Coronary artery (tissue), 2 donors: ENCODE data around the gene DOCK10.

ENCODE experiments used
- DNase-seq: peaks from one replicate; pipeline ENCODE4 v3.0.0-alpha.2; 2017; ENCODE audit warnings: low spot score
- H3K27ac ChIP-seq, 2 donors: fragments of 200-600 bp; sonication (generic); one replicate each; pipeline ENCODE4 v1.5.1; 2016 to 2019
- H3K4me3 ChIP-seq: fragments of 200-600 bp; sonication (generic); 2 replicates; pipeline ENCODE4 v1.5.1; 2016; ENCODE audit warnings: mild to moderate bottlenecking, moderate library complexity
- CTCF ChIP-seq: fragments of 200-600 bp; sonication (generic); IDR thresholded peaks from one replicate; pipeline ENCODE4 v1.5.1; 2019; ENCODE audit warnings: antibody characterized with exemption

DOCK10 gene

DNA sequence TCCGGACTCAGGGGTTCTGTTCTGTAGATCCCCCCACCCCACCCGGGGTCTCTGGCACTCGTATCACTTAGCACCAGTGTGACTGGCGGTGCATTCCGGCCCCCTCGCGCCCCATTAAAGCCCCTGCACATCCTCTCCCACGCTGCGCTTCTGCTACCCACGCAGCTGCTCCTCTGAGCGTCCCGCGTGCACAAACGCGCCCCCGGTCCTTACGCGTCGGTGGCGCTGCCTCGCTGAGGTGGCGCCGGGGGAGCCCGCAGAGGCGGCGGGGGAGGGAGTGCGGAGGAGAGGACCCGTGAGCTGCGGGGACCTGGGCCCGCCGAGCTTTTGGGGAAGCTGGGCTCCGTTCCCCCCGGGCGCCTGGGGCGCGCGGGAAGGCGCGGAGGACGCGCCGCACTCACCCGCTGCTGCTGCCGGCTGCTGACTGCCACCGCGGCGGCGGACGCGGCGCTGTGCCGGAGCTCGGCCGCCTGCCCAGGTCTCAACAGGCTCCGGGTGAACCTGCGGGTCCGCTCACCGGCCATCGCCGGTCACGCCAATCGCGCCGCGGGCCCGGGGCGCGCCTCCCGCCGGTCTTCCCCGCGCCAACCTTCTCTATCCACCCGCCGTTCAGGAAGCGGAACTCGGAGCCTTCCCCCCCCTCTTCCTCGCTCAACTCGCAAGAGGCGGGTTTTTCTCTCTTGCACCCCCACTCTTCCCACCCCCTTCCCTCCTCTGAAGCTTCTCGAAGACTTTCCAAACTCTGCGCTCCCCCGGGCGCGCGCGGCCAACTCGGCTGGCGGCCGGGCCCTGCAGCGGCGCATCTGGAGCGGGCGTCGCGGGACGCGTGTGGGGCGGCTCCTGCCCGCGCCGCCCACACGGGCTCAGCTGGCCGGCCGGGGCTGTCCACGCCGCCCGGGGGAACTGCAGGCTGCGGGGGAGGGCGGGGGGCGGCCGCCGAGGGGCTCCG is at the start of gene DOCK10:
DOCK10 (minus strand) TSS at position 618 of the 949 bp plus-strand sequence; CDS start at position 524, 94 bp downstream.
- TF ChIP-seq CTCF: no peak
- H3K4me3 ChIP-seq: peak within 1 kb of the TSS; percentile 75
- no peak for DNase-seq
- H3K27ac ChIP-seq: no peak within 1 kb of the TSS

DNA sequence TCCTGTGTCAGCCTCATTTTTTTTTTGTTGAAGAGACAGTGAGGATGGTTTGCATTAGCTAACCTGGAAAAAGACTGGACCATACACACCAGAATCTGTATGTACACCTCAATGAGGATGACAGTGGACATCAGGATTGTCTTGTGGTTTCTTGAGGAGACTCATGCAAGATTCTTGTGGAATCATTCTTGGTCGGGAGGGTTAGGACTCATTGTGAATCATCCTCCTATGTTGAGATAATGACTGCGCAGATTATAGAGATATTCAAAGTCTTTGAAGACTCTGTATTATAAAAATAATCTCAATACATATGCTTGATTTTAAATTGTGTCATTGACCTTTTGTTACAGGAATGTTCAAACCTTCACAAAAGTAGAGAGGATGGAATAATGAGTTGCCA is 49.1 kb upstream of the DOCK10 start:
- no peak overlapping the region for H3K27ac ChIP-seq
- no peak for DNase-seq
- no peak overlapping the region for H3K4me3 ChIP-seq
- TF ChIP-seq CTCF: no peak

GRCh38 chr2:225090746-225091145 is 48.5 kb upstream of the DOCK10 start:
- Histone ChIP-seq H3K4me3 (no peak overlapping the region), H3K27ac (no peak overlapping the region)
- no peak for DNase-seq
- TF ChIP-seq CTCF: no peak

GRCh38 chr2:225086915-225087314 is 44.6 kb upstream of the DOCK10 start:
- no peak overlapping the region for H3K4me3 ChIP-seq
- no peak for TF ChIP-seq CTCF
- DNase-seq: no peak
- H3K27ac ChIP-seq: no peak overlapping the region

DNA sequence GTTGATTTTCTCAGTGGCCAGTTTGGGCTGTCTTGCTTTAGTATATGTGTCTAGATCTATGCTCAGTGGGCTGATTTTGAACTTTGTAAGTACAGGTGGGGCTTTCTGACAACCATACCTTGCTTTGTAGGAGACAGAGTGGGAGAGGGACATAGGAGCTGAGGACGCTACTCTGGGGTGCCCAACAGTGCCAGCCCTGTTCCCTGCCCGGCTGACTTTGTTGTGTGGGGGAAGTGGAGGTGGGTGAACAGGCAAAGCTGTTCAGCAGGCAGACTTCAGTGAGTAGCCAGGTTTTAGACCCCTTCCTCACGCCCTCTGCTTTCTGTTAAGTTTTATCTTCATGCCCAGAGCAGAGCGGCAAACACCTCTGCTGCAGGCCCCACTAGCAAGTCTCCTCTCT is 44.2 kb upstream of the DOCK10 start:
- DNase-seq: no peak
- TF ChIP-seq CTCF: no peak
- H3K27ac ChIP-seq: no peak overlapping the region
- H3K4me3 ChIP-seq: no peak overlapping the region

- no peak for DNase-seq
- H3K27ac ChIP-seq: no peak overlapping the region
- H3K4me3 ChIP-seq: no peak overlapping the region
- no peak for TF ChIP-seq CTCF
Measured at GRCh38 chr2:225083276-225083675, 41.0 kb upstream of the DOCK10 start.

- H3K27ac ChIP-seq: no peak overlapping the region
- no peak for TF ChIP-seq CTCF
- DNase-seq: no peak
Measured at GRCh38 chr2:225076125-225076524, 33.9 kb upstream of the DOCK10 start.

More at GRCh38 chr2:225076125-225076524, 33.9 kb upstream of the DOCK10 start:
- no peak overlapping the region for H3K4me3 ChIP-seq
